GM18867 (cell line): ENCODE measurements around the gene PPM1H.
"Not testable (repeated sequence)": the region's sequence is repeated elsewhere in the genome, so short reads cannot be mapped to it uniquely, and the experiment has no call there.

Experiments
- ATAC-seq: cut with Tn5 transposase; IDR thresholded peaks from one replicate; pipeline ENCODE4 v1.9.1; 2021; ENCODE audit warnings: mild to moderate bottlenecking, moderate library complexity; ENCODE audit not compliant: unreplicated experiment

PPM1H gene

GRCh38 chr12:62739266-62740015 is 195.5 kb downstream of the PPM1H start:
- no peak for ATAC-seq

- no peak for ATAC-seq
These were observed 196.3 kb downstream of the PPM1H start for GRCh38 chr12:62738616-62739015.

DNA sequence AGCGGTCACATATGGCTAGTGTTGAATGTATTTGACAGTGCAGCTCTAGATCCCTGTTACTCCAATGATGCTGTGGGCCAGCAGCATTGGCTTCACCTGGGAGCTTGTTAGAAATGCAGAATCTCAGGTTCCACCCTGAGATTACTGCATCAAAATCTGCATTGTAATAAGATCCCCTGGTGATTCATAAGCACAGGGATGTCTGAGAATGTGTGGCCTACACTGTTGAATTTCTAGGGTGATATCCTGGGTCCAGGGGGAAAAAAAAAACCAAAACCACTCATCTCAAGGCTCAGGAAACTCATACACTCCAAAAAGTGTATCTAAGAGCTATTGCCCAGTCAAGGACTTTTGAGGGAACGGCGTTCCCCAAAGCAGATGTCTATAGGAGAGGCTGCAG is 196.8 kb downstream of the PPM1H start:
- no peak for ATAC-seq

GRCh38 chr12:62737615-62738014 is 197.3 kb downstream of the PPM1H start:
- ATAC-seq = no peak

- no peak for ATAC-seq
These were observed 197.8 kb downstream of the PPM1H start for GRCh38 chr12:62737188-62737587.

DNA sequence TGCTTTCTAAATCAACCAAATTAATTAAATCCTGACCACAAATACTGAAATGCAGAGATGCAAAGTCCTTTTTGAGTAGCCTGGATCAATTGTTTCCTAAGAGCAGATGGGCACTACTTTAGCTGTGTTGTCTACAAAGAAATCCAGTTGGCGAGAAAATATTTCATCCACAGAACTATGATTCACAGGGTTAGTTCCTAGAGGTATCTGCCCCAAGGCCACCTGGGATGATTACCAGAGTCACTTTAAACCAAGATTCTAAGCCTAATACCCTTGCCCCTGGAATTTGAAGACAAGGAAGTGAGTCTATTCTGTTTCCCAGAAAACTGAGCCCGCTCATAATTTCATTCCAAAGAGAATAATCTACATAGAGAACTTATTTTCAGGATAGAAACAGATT is 198.4 kb downstream of the PPM1H start:
- ATAC-seq = no peak

- peak; percentile 42 for ATAC-seq
These were observed 202.0 kb downstream of the PPM1H start for GRCh38 chr12:62732861-62733427.

DNA sequence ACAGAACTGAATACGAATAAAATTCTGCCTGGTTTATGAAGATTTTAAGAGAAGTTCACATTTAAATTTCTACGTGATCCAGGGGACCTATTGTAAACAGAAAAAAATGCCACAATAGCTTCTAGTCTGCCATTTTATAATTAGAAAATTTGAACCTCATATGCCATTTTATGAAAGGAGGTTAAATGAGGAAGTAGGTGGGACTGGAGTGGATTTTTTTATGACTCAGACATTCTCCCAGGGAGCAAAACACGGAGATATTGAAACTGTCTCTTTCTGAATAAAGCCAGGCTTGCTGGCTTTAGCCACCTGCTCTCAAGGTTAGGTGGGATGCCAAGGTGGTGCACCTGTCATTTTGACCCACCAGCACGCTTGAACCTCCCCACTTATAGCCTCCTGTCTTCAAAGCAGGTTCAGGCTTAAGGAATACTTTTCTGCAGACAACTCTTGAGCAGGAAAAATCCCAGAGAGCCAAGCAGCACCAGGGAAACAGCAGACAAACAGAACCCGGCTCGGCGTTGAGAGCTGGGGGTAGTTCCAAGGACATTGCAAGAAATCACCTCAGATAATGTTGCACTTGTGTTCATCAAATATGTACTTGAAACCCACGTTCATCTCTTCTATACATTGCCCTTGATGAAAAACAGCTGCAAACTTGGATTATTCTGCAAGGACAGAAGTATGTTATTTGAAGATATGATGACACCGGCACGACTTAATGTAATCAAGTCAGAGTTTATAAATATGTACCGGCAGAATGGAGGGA is 203.7 kb downstream of the PPM1H start:
- no peak for ATAC-seq

GRCh38 chr12:62730649-62731048 is 204.3 kb downstream of the PPM1H start:
- ATAC-seq = no peak

- ATAC-seq = not testable (repeated sequence)
These were observed 205.1 kb downstream of the PPM1H start for GRCh38 chr12:62729579-62730544.

GRCh38 chr12:62728741-62729140 is 206.2 kb downstream of the PPM1H start:
- ATAC-seq = no peak

- ATAC-seq = no peak
These were observed 208.4 kb downstream of the PPM1H start for GRCh38 chr12:62726471-62726980.

GRCh38 chr12:62725781-62726180 is 209.2 kb downstream of the PPM1H start:
- ATAC-seq = no peak

DNA sequence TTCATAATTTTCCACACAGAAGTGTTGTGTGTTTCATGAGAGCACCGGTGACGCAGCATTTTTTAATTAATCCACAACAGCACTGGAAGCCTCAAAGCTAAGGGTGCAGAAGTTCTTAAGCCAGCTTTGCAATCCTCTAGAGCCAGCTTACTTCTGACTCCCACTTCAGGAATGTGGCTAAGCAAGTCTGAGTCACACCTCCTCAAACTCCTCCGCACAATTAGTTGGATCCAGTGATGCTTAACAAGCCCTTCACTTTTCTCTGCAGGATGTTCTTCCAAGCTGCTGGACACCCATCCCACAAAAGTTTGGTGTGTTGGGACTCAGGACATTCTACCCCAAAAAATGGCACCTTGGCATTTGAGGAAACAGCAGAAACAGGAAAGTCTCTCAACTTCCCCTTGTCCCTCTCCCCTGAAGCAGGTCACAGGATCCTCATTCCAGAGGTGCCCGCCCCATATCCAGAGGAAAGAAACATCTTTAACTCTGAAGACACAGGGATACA is 210.0 kb downstream of the PPM1H start:
- ATAC-seq = no peak

DNA sequence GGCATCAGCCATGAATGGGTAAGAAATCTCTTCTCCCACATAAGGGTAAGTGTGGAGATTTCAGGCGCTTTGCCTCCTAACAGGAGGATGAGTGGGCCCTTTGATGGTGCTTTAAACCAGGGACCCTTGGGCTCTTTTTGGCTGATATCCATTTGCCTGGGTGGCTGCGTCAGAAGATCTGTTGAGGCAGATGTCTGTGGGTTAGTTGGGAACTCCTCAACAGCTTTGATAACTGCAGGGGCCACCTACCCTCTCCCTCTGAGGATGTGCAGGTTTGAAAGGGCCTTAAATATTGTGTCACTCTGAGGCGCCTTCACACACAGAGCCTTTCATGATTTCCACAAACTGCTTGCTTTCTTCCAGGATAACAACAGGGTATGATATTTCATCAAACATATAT is 210.7 kb downstream of the PPM1H start:
- ATAC-seq = no peak

DNA sequence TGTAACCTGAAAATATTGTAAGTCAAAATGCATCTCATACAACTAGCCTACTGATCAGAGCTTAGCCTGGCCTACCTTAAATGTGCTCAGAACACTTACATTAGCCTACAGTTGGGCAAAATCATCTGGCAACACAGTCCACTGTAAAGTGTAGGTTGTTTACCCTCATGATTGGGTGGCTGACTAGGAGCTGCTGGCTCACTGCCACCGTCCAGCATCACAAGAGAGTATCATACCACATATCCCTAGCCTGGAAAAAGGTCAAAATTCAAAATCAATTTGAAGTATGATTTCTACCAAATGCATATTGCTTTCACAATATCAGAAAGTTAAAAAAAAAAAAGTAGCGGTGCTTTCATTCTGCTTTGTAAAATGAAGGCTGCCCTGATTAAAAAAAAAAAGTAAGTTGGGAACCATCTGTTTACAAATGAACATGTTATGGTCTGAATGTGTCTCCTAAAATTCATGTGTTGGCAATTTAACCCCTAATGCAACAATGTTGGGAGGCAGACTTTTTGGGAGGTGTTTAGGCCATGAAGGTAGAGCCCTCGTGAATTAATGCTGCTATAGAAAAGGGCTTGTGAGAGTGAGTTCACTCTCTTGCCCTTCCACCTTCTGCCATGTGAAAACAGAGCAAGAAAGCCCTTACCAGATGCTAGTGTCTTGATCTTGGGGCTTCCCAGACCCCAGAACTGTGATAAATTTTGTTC is 211.8 kb downstream of the PPM1H start:
- ATAC-seq = no peak

DNA sequence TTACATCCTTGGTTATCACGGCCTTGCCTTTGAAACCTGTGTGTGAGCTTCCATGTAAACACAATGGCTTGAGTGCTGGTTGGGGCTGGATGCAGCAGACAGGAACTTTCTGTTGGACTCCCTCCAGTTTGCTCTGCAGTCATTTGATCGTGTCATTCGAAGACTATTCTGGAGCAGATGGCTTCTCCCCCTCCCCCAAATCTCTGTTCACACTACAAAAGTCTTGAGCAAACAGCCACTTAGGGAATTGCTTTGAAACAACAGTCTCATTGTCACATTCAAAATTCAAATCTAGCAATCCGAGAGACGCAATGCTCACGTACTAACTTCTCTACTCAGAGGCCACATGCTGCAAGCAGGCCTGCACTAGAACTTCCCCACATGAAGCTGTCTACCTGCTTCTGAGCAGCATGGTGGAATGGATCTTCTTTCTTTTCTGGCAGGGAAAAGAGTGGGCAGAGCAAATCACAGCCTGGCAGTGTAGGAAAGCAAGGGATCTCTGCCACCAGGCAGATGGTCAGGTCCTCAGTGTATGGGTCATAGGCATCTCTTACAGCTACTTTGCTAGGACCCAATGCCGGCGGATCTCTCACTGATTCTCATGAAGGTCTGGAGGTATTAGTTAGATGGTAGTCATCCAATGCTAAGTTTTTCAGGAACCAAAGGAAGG is 214.2 kb downstream of the PPM1H start:
- ATAC-seq = no peak

GRCh38 chr12:62720025-62720424 is 214.9 kb downstream of the PPM1H start:
- ATAC-seq = no peak

GRCh38 chr12:62718762-62719426 is 216.1 kb downstream of the PPM1H start:
- ATAC-seq = no peak
